ENCODE results near the gene COMMD1.
A peak's percentile ranks its signal among the peaks of the same experiment; 100 is the strongest.
"Not testable (repeated sequence)": the region's sequence is repeated elsewhere in the genome, so short reads cannot be mapped to it uniquely, and the experiment has no call there.

The COMMD1 gene

GRCh38 chr2:61994531-61994930 lies 89.1 kb downstream of the COMMD1 start:
- no peak for TF ChIP-seq CTCF (IDR thresholded peaks at IDR 0.05; ENCODE audit: control extremely low read depth, extremely low read depth, low read depth, missing control alignments)
- DNase-seq (ENCODE audit: extremely low spot score), result no peak
- ChIA-PET CTCF (interaction anchor here (1.0 to 3.8 kb wide), 21 partner anchors 9 to 424 kb away, joined by 3 to 43 read pairs (median 4); no protein-coding TSS in a partner anchor), POLR2A (no interaction called here)

- no peak for DNase-seq (ENCODE audit: extremely low spot score)
- TF ChIP-seq CTCF (IDR thresholded peaks at IDR 0.05; ENCODE audit: control extremely low read depth, extremely low read depth, low read depth, missing control alignments), result no peak
- ChIA-PET CTCF (interaction anchor here (1.0 to 3.8 kb wide), 17 partner anchors 10 to 423 kb away, joined by 3 to 43 read pairs (median 4); no protein-coding TSS in a partner anchor), POLR2A (interaction anchor here (0.5 kb wide), 2 partner anchors 70 to 79 kb away, joined by 3 to 6 read pairs; no protein-coding TSS in a partner anchor)
Observed at GRCh38 chr2:61995065-61995464, 89.6 kb downstream of the COMMD1 start.

GRCh38 chr2:61995515-61995914 lies 90.0 kb downstream of the COMMD1 start:
- ChIA-PET CTCF (interaction anchor here (1.0 to 3.8 kb wide), 13 partner anchors 11 to 417 kb away, joined by 3 to 43 read pairs (median 4); no protein-coding TSS in a partner anchor), POLR2A (interaction anchor here (0.5 kb wide), 2 partner anchors 69 to 79 kb away, joined by 3 to 6 read pairs; no protein-coding TSS in a partner anchor)
- peak; percentile 60 for DNase-seq (ENCODE audit: extremely low spot score)
- no peak for TF ChIP-seq CTCF (IDR thresholded peaks at IDR 0.05; ENCODE audit: control extremely low read depth, extremely low read depth, low read depth, missing control alignments)

- TF ChIP-seq CTCF (IDR thresholded peaks at IDR 0.05; ENCODE audit: control extremely low read depth, extremely low read depth, low read depth, missing control alignments), result no peak
- no peak for DNase-seq (ENCODE audit: extremely low spot score)
- ChIA-PET POLR2A (interaction anchor here (1.0 kb wide), 1 partner anchor 9 kb away, joined by 3 read pairs; no protein-coding TSS in a partner anchor), CTCF (interaction anchor here (1.2 to 2.8 kb wide), 4 partner anchors 10 to 211 kb away, joined by 3 to 17 read pairs (median 5); no protein-coding TSS in a partner anchor)
Observed at GRCh38 chr2:61998426-61998825, 93.0 kb downstream of the COMMD1 start.

GRCh38 chr2:62000538-62000937 lies 95.1 kb downstream of the COMMD1 start:
- POLR2A ChIA-PET, result interaction anchor here (0.5 to 0.7 kb wide), 3 partner anchors 26 to 184 kb away, joined by 3 to 4 read pairs (median 3); no protein-coding TSS in a partner anchor
- CTCF ChIA-PET, result interaction anchor here (0.8 to 2.8 kb wide), 6 partner anchors 8 to 432 kb away, joined by 3 to 17 read pairs (median 3); no protein-coding TSS in a partner anchor
- no peak for DNase-seq (ENCODE audit: extremely low spot score)
- no peak for TF ChIP-seq CTCF (IDR thresholded peaks at IDR 0.05; ENCODE audit: control extremely low read depth, extremely low read depth, low read depth, missing control alignments)

- no peak for TF ChIP-seq CTCF (IDR thresholded peaks at IDR 0.05; ENCODE audit: control extremely low read depth, extremely low read depth, low read depth, missing control alignments)
- ChIA-PET POLR2A (no interaction called here), CTCF (interaction anchor here (1.0 to 1.3 kb wide), 5 partner anchors 16 to 200 kb away, joined by 3 to 4 read pairs (median 3); no protein-coding TSS in a partner anchor)
- no peak for DNase-seq (ENCODE audit: extremely low spot score)
Observed at GRCh38 chr2:62001431-62001830, 96.0 kb downstream of the COMMD1 start.

- POLR2A ChIA-PET; CTCF ChIA-PET; DNase-seq (ENCODE audit: extremely low spot score): not testable (repeated sequence)
Observed at GRCh38 chr2:62004428-62004827, 99.0 kb downstream of the COMMD1 start.

Measured in GM10248 (cell line).